GM12891 (cell line): ENCODE measurements around the gene RCAN3.
"Not testable (repeated sequence)": the region's sequence is repeated elsewhere in the genome, so short reads cannot be mapped to it uniquely, and the experiment has no call there.

Source experiments
- DNase-seq: peaks from one replicate; pipeline ENCODE4 v3.0.0; 2011; ENCODE audit warnings: low spot score; ENCODE audit not compliant: insufficient read length
- FAIRE-seq: peaks from 2 replicates; lab custom pipeline; 2011; peaks lifted over from hg19 to GRCh38; lab: Jason Lieb, UNC
- PAX5 ChIP-seq: IDR thresholded peaks from 2 replicates; pipeline ENCODE4 v1.6.1; 2011; ENCODE audit warnings: low read length, moderate library complexity, mild to moderate bottlenecking; ENCODE audit not compliant: insufficient read depth, severe bottlenecking
- POLR2A ChIP-seq: IDR thresholded peaks from 2 replicates; pipeline ENCODE4 v1.6.1; 2011; ENCODE audit warnings: low read depth, low read length, control low read depth
- POLR2AphosphoS5 ChIP-seq: IDR thresholded peaks from 2 replicates; pipeline ENCODE4 v1.6.1; 2011; ENCODE audit warnings: low read depth, low read length, control low read depth
- POU2F2 ChIP-seq: IDR thresholded peaks from 2 replicates; pipeline ENCODE4 v1.6.1; 2011; ENCODE audit warnings: low read depth, mild to moderate bottlenecking, control low read depth, low read length, moderate library complexity
- SPI1 ChIP-seq: IDR thresholded peaks from 2 replicates; pipeline ENCODE4 v1.6.1; 2011; ENCODE audit warnings: low read depth, low read length, control low read depth
- TAF1 ChIP-seq: IDR thresholded peaks from 2 replicates; pipeline ENCODE4 v1.6.1; 2011; ENCODE audit warnings: low read depth, low read length, control low read depth

RCAN3 gene

DNA sequence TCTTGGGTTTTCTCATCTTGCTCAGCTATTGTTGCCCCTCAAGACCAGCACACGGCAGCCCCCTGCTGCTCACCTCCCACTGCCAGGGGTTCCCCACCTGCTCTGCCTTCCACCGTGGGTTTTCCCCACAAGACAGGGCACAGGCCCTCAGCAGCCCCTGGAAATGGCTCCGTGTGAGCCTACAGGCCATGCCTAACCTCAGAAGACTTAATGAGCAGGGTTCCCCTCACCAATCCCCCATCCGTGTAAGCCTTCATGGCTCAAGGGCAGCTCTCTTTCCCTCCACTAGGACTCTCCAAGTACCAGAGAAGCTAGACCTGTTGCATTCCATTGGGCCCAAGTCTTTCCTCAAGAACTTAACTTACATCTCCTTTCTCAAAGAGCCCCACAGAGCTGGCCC is 18.4 kb upstream of the RCAN3 start:
- DNase-seq: no peak
- no peak for FAIRE-seq
- TF ChIP-seq POLR2A: no peak
- no peak for TF ChIP-seq POU2F2
- no peak for TF ChIP-seq POLR2AphosphoS5
- no peak for TF ChIP-seq PAX5
- TF ChIP-seq TAF1: no peak
- no peak for TF ChIP-seq SPI1

GRCh38 chr1:24486331-24487065 is 16.1 kb upstream of the RCAN3 start:
- TF ChIP-seq POLR2A (no peak), SPI1 (no peak), TAF1 (no peak), PAX5 (no peak), POLR2AphosphoS5 (no peak), POU2F2 (no peak)
- no peak for DNase-seq
- no peak for FAIRE-seq

DNA sequence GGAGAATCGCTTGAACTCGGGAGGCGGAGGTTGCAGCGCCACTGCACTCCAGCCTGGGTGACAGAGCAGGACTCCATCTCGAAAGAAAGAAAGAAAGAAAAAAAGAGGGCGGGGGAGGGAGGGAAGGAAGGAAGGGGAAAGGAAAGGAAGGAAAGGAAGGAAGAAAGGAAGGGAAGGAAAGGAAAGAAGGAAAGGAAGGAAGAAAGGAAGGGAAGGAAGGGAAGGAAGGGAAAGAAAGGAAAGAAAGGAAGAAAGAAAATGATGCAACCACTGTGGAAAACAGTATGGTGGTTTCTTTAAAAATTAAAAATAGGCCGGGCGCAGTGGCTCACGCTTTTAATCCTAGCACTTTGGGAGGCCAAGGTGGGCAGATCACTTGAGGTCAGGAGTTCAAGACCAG is 15.2 kb upstream of the RCAN3 start:
- DNase-seq (no peak), FAIRE-seq (no peak)
- TF ChIP-seq TAF1: no peak
- no peak for TF ChIP-seq POU2F2
- no peak for TF ChIP-seq PAX5
- no peak for TF ChIP-seq POLR2AphosphoS5
- TF ChIP-seq SPI1: no peak
- no peak for TF ChIP-seq POLR2A

GRCh38 chr1:24488159-24488558 is 14.5 kb upstream of the RCAN3 start:
- DNase-seq, FAIRE-seq: not testable (repeated sequence)

- no peak for TF ChIP-seq PAX5
- TF ChIP-seq POLR2AphosphoS5: no peak
- TF ChIP-seq SPI1: no peak
- no peak for TF ChIP-seq POLR2A
- TF ChIP-seq POU2F2: no peak
- TF ChIP-seq TAF1: no peak
- FAIRE-seq (no peak), DNase-seq (no peak)
These were observed 13.0 kb upstream of the RCAN3 start for GRCh38 chr1:24489674-24490073.

DNA sequence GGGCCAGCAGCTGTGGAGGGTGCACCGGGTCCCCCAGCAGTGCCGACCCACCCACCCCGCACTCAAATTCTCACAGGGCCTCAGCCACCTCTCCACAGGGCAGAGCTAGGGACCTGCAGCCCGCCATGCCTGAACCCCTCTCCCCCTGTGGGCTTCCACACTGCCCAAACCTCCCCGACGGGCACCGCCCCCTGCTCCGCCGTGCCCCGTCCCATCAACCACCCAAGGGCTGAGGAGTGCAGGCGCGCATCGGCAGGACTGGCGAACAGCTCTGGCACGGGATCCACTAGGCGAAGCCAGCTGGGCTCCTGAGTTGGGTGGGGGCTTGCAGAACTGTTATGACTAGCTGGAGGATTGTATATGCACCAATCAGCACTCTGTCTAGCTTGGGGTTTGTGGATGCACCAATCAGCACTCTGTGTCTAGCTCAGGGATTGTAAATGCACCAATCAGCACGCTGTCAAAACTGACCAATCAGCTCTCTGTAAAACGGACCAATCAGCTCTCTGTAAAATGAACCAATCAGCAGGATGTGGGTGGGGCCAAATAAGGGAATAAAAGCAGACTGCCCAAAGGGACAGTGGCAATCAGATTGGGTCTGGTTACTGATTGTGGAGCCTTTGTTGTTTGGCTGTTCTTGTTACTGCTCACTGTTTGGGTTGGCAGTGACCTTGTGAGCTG is 12.4 kb upstream of the RCAN3 start:
- no peak for DNase-seq
- TF ChIP-seq POU2F2 (no peak), PAX5 (no peak), POLR2AphosphoS5 (no peak), POLR2A (no peak), TAF1 (no peak), SPI1 (no peak)
- no peak for FAIRE-seq

DNA sequence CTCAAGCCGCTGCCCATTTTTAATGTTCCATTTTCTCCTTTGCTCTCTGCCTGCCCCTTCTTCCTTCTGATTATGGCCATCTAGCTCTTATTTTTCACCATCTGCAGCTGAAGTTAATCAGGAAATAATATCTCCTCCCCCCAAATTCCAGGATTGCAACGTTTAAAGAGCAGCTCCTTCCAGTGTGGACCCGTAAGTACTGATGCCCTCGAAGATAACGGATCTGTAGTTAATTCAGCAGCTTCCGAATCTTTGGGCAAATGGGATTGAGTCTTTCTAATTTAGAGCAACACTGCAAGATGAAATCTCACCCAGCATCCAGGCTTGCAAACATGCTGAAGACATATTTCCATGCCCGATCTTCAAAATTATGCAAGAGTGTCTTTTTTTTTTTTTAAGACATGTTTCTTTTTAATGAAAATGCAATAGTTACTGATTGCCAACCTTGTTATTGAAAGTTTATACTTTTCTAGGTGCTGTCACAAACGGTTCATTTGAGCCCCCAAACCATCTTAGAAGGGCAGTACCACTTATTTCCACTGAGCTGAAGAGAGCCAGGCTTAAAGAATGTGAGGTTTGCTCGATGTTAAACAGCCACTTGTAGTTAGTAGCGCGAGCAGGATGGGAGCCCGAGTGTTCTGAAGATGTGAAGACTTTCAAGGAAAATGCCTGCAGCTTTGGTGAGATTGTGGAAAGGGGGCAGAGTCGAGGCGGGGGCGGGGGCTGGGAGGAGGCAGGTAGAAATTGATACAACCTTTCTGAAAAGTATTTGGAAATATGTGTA is 10.9 kb upstream of the RCAN3 start:
- no peak for FAIRE-seq
- DNase-seq: no peak
- TF ChIP-seq POU2F2 (no peak), TAF1 (no peak), POLR2A (no peak), SPI1 (no peak), PAX5 (no peak), POLR2AphosphoS5 (no peak)

DNA sequence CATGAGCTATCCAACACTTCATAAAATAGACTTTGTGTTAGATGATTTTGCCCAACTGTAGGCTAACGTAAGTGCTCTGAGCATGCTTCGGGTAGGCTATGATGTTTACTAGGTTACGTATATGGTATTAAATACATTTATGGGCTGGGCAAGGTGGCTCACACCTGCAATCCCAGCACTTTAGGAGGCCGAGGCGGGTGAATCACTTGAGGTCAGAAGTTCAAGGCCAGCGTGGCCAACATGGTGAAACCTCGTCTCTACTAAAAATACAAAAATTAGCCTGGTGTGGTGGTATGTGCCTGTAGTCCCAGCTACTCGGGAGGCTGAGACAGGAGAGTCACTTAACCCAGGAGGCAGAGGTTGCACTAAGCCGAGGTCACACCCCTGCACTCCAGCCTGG is 9.7 kb upstream of the RCAN3 start:
- FAIRE-seq, DNase-seq: not testable (repeated sequence)

DNA sequence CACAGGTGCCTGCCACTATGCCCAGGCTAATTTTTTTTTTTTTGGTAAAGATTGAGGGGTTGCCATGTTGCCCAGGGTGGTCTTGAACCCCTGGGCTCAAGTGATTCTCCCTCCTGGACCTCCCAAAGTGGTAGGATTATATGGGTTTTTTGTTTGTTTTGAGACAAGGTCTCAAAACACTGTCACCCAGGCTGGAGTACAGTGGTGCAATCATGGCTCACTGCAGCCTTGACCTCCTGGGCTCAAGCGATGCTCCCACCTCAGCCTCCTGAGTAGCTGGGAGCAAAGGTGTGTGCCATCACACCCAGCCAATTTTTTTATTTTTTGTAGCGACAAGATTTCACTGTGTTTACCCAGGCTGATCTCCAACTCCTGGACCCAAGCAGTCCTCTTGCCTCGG is 8.9 kb upstream of the RCAN3 start:
- no peak for DNase-seq
- no peak for FAIRE-seq
- no peak for TF ChIP-seq SPI1
- no peak for TF ChIP-seq POU2F2
- no peak for TF ChIP-seq PAX5
- no peak for TF ChIP-seq POLR2A
